K562 (cell line): ENCODE results near the gene PRSS21. TPM values are rescaled to one million over a fixed set of nuclear protein-coding genes. Genes with fewer than 3 reads are reported as not detected.

ENCODE experiments used
- HNRNPK ChIP-seq: fragments of 200-400 bp; formaldehyde crosslinking; IDR thresholded peaks from one replicate; pipeline ENCODE4 v1.6.1; 2018; ENCODE audit warnings: mild to moderate bottlenecking, low read depth, low read length; ENCODE audit not compliant: poor library complexity, severe bottlenecking
- NFIC ChIP-seq: fragments of 450-650 bp; IDR thresholded peaks from 2 replicates; pipeline ENCODE4 v1.6.1; 2017; ENCODE audit warnings: mild to moderate bottlenecking, inconsistent platforms
- SIN3B ChIP-seq: fragments of 450-650 bp; IDR thresholded peaks from 2 replicates; pipeline ENCODE4 v1.6.1; 2017; ENCODE audit warnings: low read depth, mild to moderate bottlenecking, moderate library complexity
- SLC30A9 ChIP-seq: fragments of 250-450 bp; sonication (Bioruptor Pico); IDR thresholded peaks from 2 replicates; pipeline ENCODE4 v1.8.0; 2022; ENCODE audit warnings: mild to moderate bottlenecking, moderate library complexity
- ZFX ChIP-seq: sonication (generic); formaldehyde crosslinking; IDR thresholded peaks from 2 replicates; pipeline ENCODE4 v1.8.0; 2022; ENCODE audit warnings: mild to moderate bottlenecking, missing genetic modification reagents, moderate library complexity
- ZNF316 ChIP-seq: fragments of 450-650 bp; IDR thresholded peaks from 2 replicates; pipeline ENCODE4 v1.6.1; 2016
- ZNF444 ChIP-seq: fragments of 250-450 bp; sonication (Bioruptor Pico); IDR thresholded peaks from 2 replicates; pipeline ENCODE4 v1.4.0; 2020; ENCODE audit warnings: mild to moderate bottlenecking, moderate library complexity
- polyA plus RNA-seq, 8 experiments: library from polyadenylated mRNA; depleted of rRNA in 4 of 8; stranded (reverse) in 5 of 8; unstranded in 3 of 8; fragments of >200 nt; fragmentation: Nextera tagmentation in 2 of 8; fragmentation: Illumina TruSeq in 1 of 8; extraction: Ambion mirVana in 2 of 8; extraction: Trizol in 1 of 8; gene quantifications; 2 replicates each; pipeline versions ENCODE4 v1.2.1 to v1.2.3, GENCODE V29; 2011 to 2014; ENCODE audit warnings: inconsistent platforms in 1 of 8, missing spikeins in 1 of 8
- total RNA-seq, 7 experiments: library from RNA; depleted of rRNA in 6 of 7; stranded (reverse); fragments of >200 nt in 6 of 7; fragmentation: Illumina TruSeq in 2 of 7; extraction: Trizol in 2 of 7; gene quantifications; 2 replicates each; pipeline versions ENCODE4 v1.2.1 to v1.2.3, GENCODE V29; 2011 to 2021; ENCODE audit warnings: low replicate concordance in 1 of 7
- TF ChIP-seq, protein P1 (sequence below): fragments of 450-650 bp; IDR thresholded peaks from 2 replicates; pipeline ENCODE4 v1.6.1; 2016
- TF ChIP-seq, protein P2 (sequence below): sonication (generic); formaldehyde crosslinking; IDR thresholded peaks from 2 replicates; pipeline ENCODE4 v1.8.1; 2023; ENCODE audit warnings: missing genetic modification reagents, mild to moderate bottlenecking, borderline replicate concordance
- TF ChIP-seq, protein P3 (sequence below): fragments of 450-650 bp; IDR thresholded peaks from one replicate; pipeline ENCODE4 v1.6.1; 2018; ENCODE audit warnings: mild to moderate bottlenecking, moderate library complexity; ENCODE audit not compliant: partially characterized antibody
- TF ChIP-seq, protein P4 (sequence below): sonication (generic); formaldehyde crosslinking; IDR thresholded peaks from 2 replicates; pipeline ENCODE4 v1.4.0; 2020; ENCODE audit warnings: mild to moderate bottlenecking, missing genetic modification reagents
- TF ChIP-seq, protein P5 (sequence below), 2 experiments: fragments of 450-650 bp; IDR thresholded peaks; 2 replicates each; pipeline ENCODE4 v1.6.1; 2016
- TF ChIP-seq, protein P6 (sequence below): fragments of 450-650 bp; formaldehyde crosslinking; IDR thresholded peaks from 2 replicates; pipeline ENCODE4 v1.4.0; 2022; ENCODE audit warnings: missing genetic modification characterization

The PRSS21 gene
- total and polyA plus RNA-seq, 9 of the 15 experiments (the other 6 are each of a cell fraction or from before 2014, with no cell fraction given): 12.1 to 121 (median 61.3) TPM

DNA sequence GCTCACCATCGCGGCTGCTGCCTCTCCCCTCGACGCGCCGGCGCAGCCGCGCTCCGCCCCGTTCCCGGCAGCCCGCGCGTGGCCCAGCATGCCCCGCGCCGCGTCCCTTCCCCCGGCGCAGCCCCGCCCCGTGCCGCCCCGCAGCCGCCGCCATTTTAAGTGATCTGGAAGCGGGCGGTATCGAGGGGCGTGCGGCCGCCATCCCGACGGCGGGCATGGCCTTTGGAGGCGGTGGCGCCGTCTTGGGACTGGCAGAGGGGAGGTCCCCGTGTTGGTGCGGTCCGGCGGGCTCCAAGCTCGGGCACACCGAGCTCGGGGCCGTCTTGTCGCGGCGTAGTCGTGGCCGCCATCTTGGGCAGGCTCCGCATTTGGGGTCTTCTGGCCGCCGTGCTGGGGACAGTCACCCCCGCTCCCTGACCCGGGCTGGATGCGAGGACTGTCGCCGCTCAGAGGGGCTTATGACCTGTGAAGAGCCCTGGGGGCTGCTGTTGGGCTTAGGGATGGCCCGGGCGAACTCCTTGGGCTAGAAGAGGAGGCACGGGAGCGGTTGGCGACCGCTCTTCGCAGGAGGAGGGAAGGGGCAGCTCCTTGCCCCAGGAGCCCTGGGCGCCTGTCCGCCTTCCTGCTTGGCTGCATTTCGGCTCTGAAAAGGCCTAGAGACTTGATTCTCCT lies 39.7 kb upstream of the PRSS21 start, which contains the start of gene ELOB (continued):
- TF ChIP-seq, protein P1, sequence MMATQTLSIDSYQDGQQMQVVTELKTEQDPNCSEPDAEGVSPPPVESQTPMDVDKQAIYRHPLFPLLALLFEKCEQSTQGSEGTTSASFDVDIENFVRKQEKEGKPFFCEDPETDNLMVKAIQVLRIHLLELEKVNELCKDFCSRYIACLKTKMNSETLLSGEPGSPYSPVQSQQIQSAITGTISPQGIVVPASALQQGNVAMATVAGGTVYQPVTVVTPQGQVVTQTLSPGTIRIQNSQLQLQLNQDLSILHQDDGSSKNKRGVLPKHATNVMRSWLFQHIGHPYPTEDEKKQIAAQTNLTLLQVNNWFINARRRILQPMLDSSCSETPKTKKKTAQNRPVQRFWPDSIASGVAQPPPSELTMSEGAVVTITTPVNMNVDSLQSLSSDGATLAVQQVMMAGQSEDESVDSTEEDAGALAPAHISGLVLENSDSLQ: no peak
- TF ChIP-seq ZNF444 (CRISPR knock-in tag) (no peak), NFIC (peak; percentile 39; the same call in 1 of the 2 replicates), SLC30A9 (CRISPR knock-in tag) (no peak), HNRNPK (no peak), ZFX (CRISPR knock-in tag) (peak; percentile 94), ZNF316 (no peak), SIN3B (peak; percentile 72)
- TF ChIP-seq, protein P2, sequence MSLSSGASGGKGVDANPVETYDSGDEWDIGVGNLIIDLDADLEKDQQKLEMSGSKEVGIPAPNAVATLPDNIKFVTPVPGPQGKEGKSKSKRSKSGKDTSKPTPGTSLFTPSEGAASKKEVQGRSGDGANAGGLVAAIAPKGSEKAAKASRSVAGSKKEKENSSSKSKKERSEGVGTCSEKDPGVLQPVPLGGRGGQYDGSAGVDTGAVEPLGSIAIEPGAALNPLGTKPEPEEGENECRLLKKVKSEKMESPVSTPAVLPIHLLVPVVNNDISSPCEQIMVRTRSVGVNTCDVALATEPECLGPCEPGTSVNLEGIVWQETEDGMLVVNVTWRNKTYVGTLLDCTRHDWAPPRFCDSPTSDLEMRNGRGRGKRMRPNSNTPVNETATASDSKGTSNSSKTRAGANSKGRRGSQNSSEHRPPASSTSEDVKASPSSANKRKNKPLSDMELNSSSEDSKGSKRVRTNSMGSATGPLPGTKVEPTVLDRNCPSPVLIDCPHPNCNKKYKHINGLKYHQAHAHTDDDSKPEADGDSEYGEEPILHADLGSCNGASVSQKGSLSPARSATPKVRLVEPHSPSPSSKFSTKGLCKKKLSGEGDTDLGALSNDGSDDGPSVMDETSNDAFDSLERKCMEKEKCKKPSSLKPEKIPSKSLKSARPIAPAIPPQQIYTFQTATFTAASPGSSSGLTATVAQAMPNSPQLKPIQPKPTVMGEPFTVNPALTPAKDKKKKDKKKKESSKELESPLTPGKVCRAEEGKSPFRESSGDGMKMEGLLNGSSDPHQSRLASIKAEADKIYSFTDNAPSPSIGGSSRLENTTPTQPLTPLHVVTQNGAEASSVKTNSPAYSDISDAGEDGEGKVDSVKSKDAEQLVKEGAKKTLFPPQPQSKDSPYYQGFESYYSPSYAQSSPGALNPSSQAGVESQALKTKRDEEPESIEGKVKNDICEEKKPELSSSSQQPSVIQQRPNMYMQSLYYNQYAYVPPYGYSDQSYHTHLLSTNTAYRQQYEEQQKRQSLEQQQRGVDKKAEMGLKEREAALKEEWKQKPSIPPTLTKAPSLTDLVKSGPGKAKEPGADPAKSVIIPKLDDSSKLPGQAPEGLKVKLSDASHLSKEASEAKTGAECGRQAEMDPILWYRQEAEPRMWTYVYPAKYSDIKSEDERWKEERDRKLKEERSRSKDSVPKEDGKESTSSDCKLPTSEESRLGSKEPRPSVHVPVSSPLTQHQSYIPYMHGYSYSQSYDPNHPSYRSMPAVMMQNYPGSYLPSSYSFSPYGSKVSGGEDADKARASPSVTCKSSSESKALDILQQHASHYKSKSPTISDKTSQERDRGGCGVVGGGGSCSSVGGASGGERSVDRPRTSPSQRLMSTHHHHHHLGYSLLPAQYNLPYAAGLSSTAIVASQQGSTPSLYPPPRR: no peak
- TF ChIP-seq, protein P3, sequence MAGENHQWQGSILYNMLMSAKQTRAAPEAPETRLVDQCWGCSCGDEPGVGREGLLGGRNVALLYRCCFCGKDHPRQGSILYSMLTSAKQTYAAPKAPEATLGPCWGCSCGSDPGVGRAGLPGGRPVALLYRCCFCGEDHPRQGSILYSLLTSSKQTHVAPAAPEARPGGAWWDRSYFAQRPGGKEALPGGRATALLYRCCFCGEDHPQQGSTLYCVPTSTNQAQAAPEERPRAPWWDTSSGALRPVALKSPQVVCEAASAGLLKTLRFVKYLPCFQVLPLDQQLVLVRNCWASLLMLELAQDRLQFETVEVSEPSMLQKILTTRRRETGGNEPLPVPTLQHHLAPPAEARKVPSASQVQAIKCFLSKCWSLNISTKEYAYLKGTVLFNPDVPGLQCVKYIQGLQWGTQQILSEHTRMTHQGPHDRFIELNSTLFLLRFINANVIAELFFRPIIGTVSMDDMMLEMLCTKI: no peak
- TF ChIP-seq, protein P4, sequence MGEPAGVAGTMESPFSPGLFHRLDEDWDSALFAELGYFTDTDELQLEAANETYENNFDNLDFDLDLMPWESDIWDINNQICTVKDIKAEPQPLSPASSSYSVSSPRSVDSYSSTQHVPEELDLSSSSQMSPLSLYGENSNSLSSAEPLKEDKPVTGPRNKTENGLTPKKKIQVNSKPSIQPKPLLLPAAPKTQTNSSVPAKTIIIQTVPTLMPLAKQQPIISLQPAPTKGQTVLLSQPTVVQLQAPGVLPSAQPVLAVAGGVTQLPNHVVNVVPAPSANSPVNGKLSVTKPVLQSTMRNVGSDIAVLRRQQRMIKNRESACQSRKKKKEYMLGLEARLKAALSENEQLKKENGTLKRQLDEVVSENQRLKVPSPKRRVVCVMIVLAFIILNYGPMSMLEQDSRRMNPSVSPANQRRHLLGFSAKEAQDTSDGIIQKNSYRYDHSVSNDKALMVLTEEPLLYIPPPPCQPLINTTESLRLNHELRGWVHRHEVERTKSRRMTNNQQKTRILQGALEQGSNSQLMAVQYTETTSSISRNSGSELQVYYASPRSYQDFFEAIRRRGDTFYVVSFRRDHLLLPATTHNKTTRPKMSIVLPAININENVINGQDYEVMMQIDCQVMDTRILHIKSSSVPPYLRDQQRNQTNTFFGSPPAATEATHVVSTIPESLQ: peak; percentile 82
- TF ChIP-seq, protein P5, sequence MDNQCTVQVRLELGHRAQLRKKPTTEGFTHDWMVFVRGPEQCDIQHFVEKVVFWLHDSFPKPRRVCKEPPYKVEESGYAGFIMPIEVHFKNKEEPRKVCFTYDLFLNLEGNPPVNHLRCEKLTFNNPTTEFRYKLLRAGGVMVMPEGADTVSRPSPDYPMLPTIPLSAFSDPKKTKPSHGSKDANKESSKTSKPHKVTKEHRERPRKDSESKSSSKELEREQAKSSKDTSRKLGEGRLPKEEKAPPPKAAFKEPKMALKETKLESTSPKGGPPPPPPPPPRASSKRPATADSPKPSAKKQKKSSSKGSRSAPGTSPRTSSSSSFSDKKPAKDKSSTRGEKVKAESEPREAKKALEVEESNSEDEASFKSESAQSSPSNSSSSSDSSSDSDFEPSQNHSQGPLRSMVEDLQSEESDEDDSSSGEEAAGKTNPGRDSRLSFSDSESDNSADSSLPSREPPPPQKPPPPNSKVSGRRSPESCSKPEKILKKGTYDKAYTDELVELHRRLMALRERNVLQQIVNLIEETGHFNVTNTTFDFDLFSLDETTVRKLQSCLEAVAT (IDR thresholded peaks at IDR 0.05): peak in 1 of 2 experiments; percentile 50; a peak in 1 of 4 replicates
- TF ChIP-seq, protein P6, sequence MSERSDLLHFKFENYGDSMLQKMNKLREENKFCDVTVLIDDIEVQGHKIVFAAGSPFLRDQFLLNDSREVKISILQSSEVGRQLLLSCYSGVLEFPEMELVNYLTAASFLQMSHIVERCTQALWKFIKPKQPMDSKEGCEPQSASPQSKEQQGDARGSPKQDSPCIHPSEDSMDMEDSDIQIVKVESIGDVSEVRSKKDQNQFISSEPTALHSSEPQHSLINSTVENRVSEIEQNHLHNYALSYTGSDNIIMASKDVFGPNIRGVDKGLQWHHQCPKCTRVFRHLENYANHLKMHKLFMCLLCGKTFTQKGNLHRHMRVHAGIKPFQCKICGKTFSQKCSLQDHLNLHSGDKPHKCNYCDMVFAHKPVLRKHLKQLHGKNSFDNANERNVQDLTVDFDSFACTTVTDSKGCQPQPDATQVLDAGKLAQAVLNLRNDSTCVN (CRISPR knock-in tag): 0 out of 2 replicates have a peak, but pooled peaks have one; percentile 43
